IMR-90 (cell line): Measurements from ENCODE around the gene FHAD1. TPM values are rescaled to one million over a fixed set of nuclear protein-coding genes. Genes with fewer than 3 reads are reported as not detected.

Experiments used
- ATAC-seq: fragments of 200-7000 bp; cut with Tn5 transposase; 2 replicates; pipeline ENCODE4 v1.9.1; 2020; ENCODE audit warnings: low read depth, mild to moderate bottlenecking, moderate library complexity
- BruUV-seq: library from RNA; stranded (reverse); fragments of 400-500 nt; replicated peaks from 2 replicates; lab custom pipeline; 2021; lab: Mats Ljungman, UMichigan
- CTCF ChIA-PET: fragments of 300-600 bp; formaldehyde crosslinking; extraction: SDS; loops from one replicate; lab custom pipeline; 2021; ENCODE audit warnings: antibody characterized with exemption; lab: Yijun Ruan, JAX
- POLR2A ChIA-PET: fragments of 300-600 bp; sonication (Branson Sonifier 250); formaldehyde crosslinking; loops from one replicate; lab custom pipeline; 2022; ENCODE audit warnings: antibody characterized with exemption; ENCODE audit not compliant: unreplicated experiment; lab: Charles Lee
- DNase-seq: peaks from one replicate; pipeline ENCODE4 v3.0.0; 2013
- H2AFZ ChIP-seq: replicated peaks from 2 replicates; pipeline ENCODE3; 2013; ENCODE audit warnings: low read length, mild to moderate bottlenecking; ENCODE audit not compliant: poor library complexity
- H2AK5ac ChIP-seq: 2 replicates; pipeline ENCODE4 v1.6.1; 2013; ENCODE audit warnings: low read depth, low read length, inconsistent platforms
- H2AK9ac ChIP-seq: replicated peaks from 2 replicates; pipeline ENCODE3; 2013; ENCODE audit warnings: mild to moderate bottlenecking, low read depth, low read length, moderate library complexity; ENCODE audit not compliant: poor library complexity
- H2BK120ac ChIP-seq: 2 replicates; pipeline ENCODE4 v1.6.1; 2013; ENCODE audit warnings: low read depth, low read length, inconsistent platforms
- H2BK15ac ChIP-seq: 3 replicates; pipeline ENCODE4 v1.6.1; 2013; ENCODE audit warnings: low read depth, low read length, inconsistent platforms
- H2BK20ac ChIP-seq: 2 replicates; pipeline ENCODE4 v1.6.1; 2013; ENCODE audit warnings: low read depth, mild to moderate bottlenecking, inconsistent platforms, low read length, moderate library complexity
- H2BK5ac ChIP-seq: 2 replicates; pipeline ENCODE4 v1.6.1; 2013; ENCODE audit warnings: mild to moderate bottlenecking, low read depth, low read length, inconsistent platforms; ENCODE audit not compliant: poor library complexity, severe bottlenecking
- H3K14ac ChIP-seq: replicated peaks from 2 replicates; pipeline ENCODE4 v1.6.1; 2013; ENCODE audit warnings: low read depth, low read length, inconsistent platforms
- H3K18ac ChIP-seq: 2 replicates; pipeline ENCODE4 v1.6.1; 2013; ENCODE audit warnings: low read depth, low read length, control low read depth
- H3K23ac ChIP-seq: 2 replicates; pipeline ENCODE4 v1.6.1; 2013; ENCODE audit warnings: low read depth, low read length, inconsistent platforms
- H3K27ac ChIP-seq: 2 replicates; pipeline ENCODE4 v1.5.1; 2013; ENCODE audit warnings: mild to moderate bottlenecking, control low read depth, low read length; ENCODE audit not compliant: insufficient read depth
- H3K27me3 ChIP-seq: 2 replicates; pipeline ENCODE4 v1.6.1; 2013; ENCODE audit warnings: low read length; ENCODE audit not compliant: control insufficient read depth, insufficient read depth
- H3K36me3 ChIP-seq: 2 replicates; pipeline ENCODE4 v1.6.1; 2013; ENCODE audit warnings: low read length, mixed read lengths; ENCODE audit not compliant: control insufficient read depth, insufficient read depth
- H3K4ac ChIP-seq: 2 replicates; pipeline ENCODE4 v1.6.1; 2013; ENCODE audit warnings: low read depth, low read length, inconsistent platforms
- H3K4me1 ChIP-seq: 2 replicates; pipeline ENCODE4 v1.6.1; 2013; ENCODE audit warnings: low read length, mixed read lengths; ENCODE audit not compliant: control insufficient read depth, insufficient read depth
- H3K4me2 ChIP-seq: 2 replicates; pipeline ENCODE4 v1.6.1; 2013; ENCODE audit warnings: low read depth, mild to moderate bottlenecking, control low read depth, low read length, moderate library complexity
- H3K4me3 ChIP-seq: 2 replicates; pipeline ENCODE4 v1.5.1; 2013; ENCODE audit warnings: low read depth, mild to moderate bottlenecking, control low read depth, low read length, moderate library complexity; ENCODE audit not compliant: insufficient read depth
- H3K56ac ChIP-seq: 2 replicates; pipeline ENCODE4 v1.6.1; 2013; ENCODE audit warnings: low read length, inconsistent platforms; ENCODE audit not compliant: insufficient read depth; ENCODE audit errors: extremely low read depth
- H3K79me1 ChIP-seq, 2 experiments: 2 replicates each; pipeline ENCODE4 v1.6.1; 2013; ENCODE audit warnings: low read length in 2 of 2, inconsistent platforms in 1 of 2, low read depth in 1 of 2
- H3K9ac ChIP-seq: 2 replicates; pipeline ENCODE4 v1.6.1; 2013; ENCODE audit warnings: low read depth, low read length, control low read depth
- H3K9me1 ChIP-seq: 2 replicates; pipeline ENCODE4 v1.6.1; 2013; ENCODE audit warnings: low read length, inconsistent platforms; ENCODE audit not compliant: insufficient read depth
- H3K9me3 ChIP-seq: 2 replicates; pipeline ENCODE4 v1.6.1; 2013; ENCODE audit warnings: low read length; ENCODE audit not compliant: control insufficient read depth, insufficient read depth
- H4K20me1 ChIP-seq: 2 replicates; pipeline ENCODE4 v1.6.1; 2013; ENCODE audit warnings: low read length, inconsistent platforms; ENCODE audit not compliant: insufficient read depth
- H4K5ac ChIP-seq: 2 replicates; pipeline ENCODE4 v1.6.1; 2013; ENCODE audit warnings: mild to moderate bottlenecking, low read depth, low read length, control low read depth
- H4K8ac ChIP-seq, 2 experiments: 2 replicates each; pipeline ENCODE4 v1.6.1; 2013; ENCODE audit warnings: low read depth in 2 of 2, low read length in 2 of 2, control low read depth in 1 of 2, inconsistent platforms in 1 of 2
- H4K91ac ChIP-seq: 2 replicates; pipeline ENCODE4 v1.6.1; 2013; ENCODE audit warnings: low read depth, low read length, inconsistent platforms; ENCODE audit not compliant: insufficient read depth
- BHLHE40 ChIP-seq: fragments of 150-350 bp; IDR thresholded peaks from 2 replicates; pipeline ENCODE4 v1.6.1; 2016; ENCODE audit warnings: mild to moderate bottlenecking, low read depth, low read length
- CHD1 ChIP-seq: IDR thresholded peaks from 2 replicates; pipeline ENCODE4 v1.6.1; 2012; ENCODE audit warnings: low read depth, low read length, improper control_type of control experiment
- FOS ChIP-seq: fragments of 150-350 bp; IDR thresholded peaks from 2 replicates; pipeline ENCODE4 v1.6.1; 2016; ENCODE audit warnings: low read depth, low read length
- MAFK ChIP-seq: IDR thresholded peaks from 2 replicates; pipeline ENCODE4 v1.6.1; 2012; ENCODE audit warnings: low read depth, low read length, improper control_type of control experiment
- MAZ ChIP-seq: IDR thresholded peaks from 2 replicates; pipeline ENCODE4 v1.6.1; 2012; ENCODE audit warnings: low read depth, mild to moderate bottlenecking, low read length, improper control_type of control experiment, moderate library complexity, borderline replicate concordance
- MXI1 ChIP-seq: IDR thresholded peaks from 2 replicates; pipeline ENCODE4 v1.6.1; 2012; ENCODE audit warnings: low read depth, mild to moderate bottlenecking, low read length, moderate library complexity, borderline replicate concordance
- NFE2L2 ChIP-seq: fragments of 150-350 bp; IDR thresholded peaks from 2 replicates; pipeline ENCODE4 v1.6.1; 2016; ENCODE audit warnings: low read depth, mild to moderate bottlenecking, low read length
- POLR2A ChIP-seq: IDR thresholded peaks from 2 replicates; pipeline ENCODE4 v1.6.1; 2012; ENCODE audit warnings: mild to moderate bottlenecking, low read depth, low read length
- RCOR1 ChIP-seq: IDR thresholded peaks from 2 replicates; pipeline ENCODE4 v1.6.1; 2012; ENCODE audit warnings: mild to moderate bottlenecking, low read length, improper control_type of control experiment; ENCODE audit not compliant: insufficient replicate concordance
- USF2 ChIP-seq: fragments of 150-350 bp; IDR thresholded peaks from 2 replicates; pipeline ENCODE4 v1.6.1; 2017; ENCODE audit warnings: mild to moderate bottlenecking, antibody characterized with exemption, low read length, low read depth
- WGBS, 2 experiments: methylation state at CpG; one replicate each; pipeline versions ENCODE4 v1.1.5 to v1.1.7; 2013; ENCODE audit warnings: missing lambda C conversion rate in 2 of 2; ENCODE audit not compliant: insufficient read length in 1 of 2; ENCODE audit errors: extremely low coverage in 2 of 2; 5-methylcytosine and 5-hydroxymethylcytosine counted together
- dilution Hi-C: fragments of 300-500 bp; cut with HindIII; formaldehyde crosslinking; loops from one replicate; pipeline ENCODE4 v1.14.3; 2018; ENCODE audit warnings: low sequenced_read_pairs; ENCODE audit not compliant: unreplicated experiment
- in situ Hi-C: fragments of 300-500 bp; cut with MboI; formaldehyde crosslinking; loops from 3 replicates; pipeline ENCODE4 v1.14.3; 2019; ENCODE audit warnings: low sequenced_read_pairs, inconsistent platforms, mixed read lengths
- intact Hi-C: fragments of 100-400 bp; cut with micrococcal nuclease; formaldehyde crosslinking; loops from 2 replicates; pipeline ENCODE4 v1.10.0; 2022
- polyA plus RNA-seq, 3 experiments: library from polyadenylated mRNA; depleted of rRNA; stranded (reverse); fragments of >200 nt; gene quantifications; 2 replicates each; pipeline ENCODE4 v1.2.3, GENCODE V29; 2012; ENCODE audit warnings: low replicate concordance in 1 of 3
- total RNA-seq: library from RNA; depleted of rRNA; stranded (reverse); fragments of >200 nt; gene quantifications from 2 replicates; pipeline ENCODE4 v1.2.3, GENCODE V29; 2012

Gene FHAD1
- total and polyA plus RNA-seq, 2 of the 4 experiments (the other 2 are of a cell fraction), result not detected

DNA sequence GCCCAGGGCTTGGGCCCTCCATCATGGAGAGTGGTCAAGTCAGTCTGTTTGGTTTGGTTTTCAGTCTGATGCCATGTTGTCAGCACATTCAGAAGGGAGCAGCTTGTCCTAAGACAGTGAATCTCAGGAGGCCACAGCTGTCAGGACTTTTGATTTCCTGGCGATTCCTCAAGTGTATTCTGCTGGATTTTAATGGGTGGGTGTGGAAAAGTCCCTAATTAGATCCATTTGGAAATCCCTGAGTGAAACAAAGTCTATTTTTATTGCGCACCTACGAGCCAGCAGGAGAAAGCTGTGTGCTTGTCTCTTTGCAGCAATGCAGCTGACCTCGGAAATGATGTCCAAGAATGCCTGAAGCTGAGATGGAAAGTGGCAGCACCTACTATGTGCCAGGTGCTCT is 21.6 kb upstream of the FHAD1 start:
- Histone ChIP-seq H3K14ac (no peak overlapping the region), H3K27me3 (no peaks in the 10 kb centered on the region), H3K79me1 (peaks cover 0 to 9% of the 10 kb centered on the region in 2 experiments; a peak in 1 of 4 replicates), H3K27ac (no peak overlapping the region), H2BK120ac (no peak overlapping the region), H3K4ac (no peak overlapping the region), H3K23ac (no peak overlapping the region), H3K56ac (no peak overlapping the region), H2BK5ac (no peak overlapping the region), H3K4me1 (no peaks in the 10 kb centered on the region), H2BK15ac (no peak overlapping the region), H4K20me1 (no peaks in the 10 kb centered on the region), H3K4me3 (no peak overlapping the region), H2AK9ac (no peak overlapping the region), H3K4me2 (no peak overlapping the region), H4K8ac (no peak overlapping the region), H2BK20ac (no peak overlapping the region), H3K9me1 (peaks cover 10% of the 10 kb centered on the region; the same call in 1 of the 2 replicates), H3K36me3 (peaks cover 11% of the 10 kb centered on the region; the same call in 1 of the 2 replicates), H3K9ac (no peak overlapping the region), H3K18ac (no peak overlapping the region), H4K5ac (no peak overlapping the region), H3K9me3 (no peaks in the 10 kb centered on the region), H2AK5ac (no peak overlapping the region), H2AFZ (no peak overlapping the region), H4K91ac (no peak overlapping the region)
- 100% methylated on average over 3 of the region's 4 CpGs; no CpG with 5 or more reads in 1 of the 2 experiments for WGBS, 2 experiments
- DNase-seq (no peak), ATAC-seq (no peak)
- ChIA-PET POLR2A (no interaction called here), CTCF (interaction anchor here (0.8 to 1.0 kb wide), 2 partner anchors 22 to 72 kb away, joined by 3 read pairs; partner anchors contain the start of gene TMEM51)
- intact Hi-C loops, result no loop called here
- no TSS peak for BruUV-seq
- TF ChIP-seq MAFK, result no peak
- TF ChIP-seq POLR2A, result no peak
- no peak for TF ChIP-seq MAZ
- no peak for TF ChIP-seq FOS
- TF ChIP-seq MXI1, result no peak
- TF ChIP-seq CHD1, result no peak
- no peak for TF ChIP-seq RCOR1
- TF ChIP-seq BHLHE40, result no peak
- TF ChIP-seq NFE2L2, result no peak
- no peak for TF ChIP-seq USF2
- in situ Hi-C loops, result no loop called here
- dilution Hi-C loops, result no loop called here
